RPMI8226 (cell line): Measurements from ENCODE around the gene HBG1.
A peak's percentile ranks its signal among the peaks of the same experiment; 100 is the strongest.
"Not testable (repeated sequence)": the region's sequence is repeated elsewhere in the genome, so short reads cannot be mapped to it uniquely, and the experiment has no call there.

Source experiments
- DNase-seq: peaks from one replicate; pipeline ENCODE4 v3.0.0-alpha.2; 2015

Gene HBG1

GRCh38 chr11:5249807-5250396 is at the start of gene HBG1:
TSS of gene HBG1 (minus strand) at chr11:5249857. CDS start at chr11:5249804, 53 bp downstream.
- DNase-seq: not testable (repeated sequence)

- DNase-seq: no peak
These were observed 48.8 kb upstream of the HBG1 start for GRCh38 chr11:5298451-5298850.

GRCh38 chr11:5297721-5298323 is 48.2 kb upstream of the HBG1 start:
- DNase-seq: no peak

GRCh38 chr11:5294342-5294995 is 44.8 kb upstream of the HBG1 start:
- DNase-seq: not testable (repeated sequence)

GRCh38 chr11:5293028-5293427 is 43.4 kb upstream of the HBG1 start:
- no peak for DNase-seq

GRCh38 chr11:5291207-5291838 is 41.7 kb upstream of the HBG1 start:
- peak; percentile 26 for DNase-seq

- DNase-seq: no peak
These were observed 40.4 kb upstream of the HBG1 start for GRCh38 chr11:5290106-5290505.

- DNase-seq: no peak
These were observed 40.0 kb upstream of the HBG1 start for GRCh38 chr11:5289696-5290095.

- DNase-seq: no peak
These were observed 39.4 kb upstream of the HBG1 start for GRCh38 chr11:5288906-5289550.

GRCh38 chr11:5288108-5288905 is 38.6 kb upstream of the HBG1 start:
- DNase-seq: no peak

- no peak for DNase-seq
These were observed 37.2 kb upstream of the HBG1 start for GRCh38 chr11:5286901-5287300.

- no peak for DNase-seq
These were observed 36.7 kb upstream of the HBG1 start for GRCh38 chr11:5286351-5286750.

GRCh38 chr11:5285703-5286340 is 36.2 kb upstream of the HBG1 start:
- DNase-seq: no peak

GRCh38 chr11:5284637-5285036 is 35.0 kb upstream of the HBG1 start:
- no peak for DNase-seq

- no peak for DNase-seq
These were observed 34.2 kb upstream of the HBG1 start for GRCh38 chr11:5283882-5284281.

- DNase-seq: no peak
These were observed 33.4 kb upstream of the HBG1 start for GRCh38 chr11:5283086-5283485.

GRCh38 chr11:5282628-5283027 is 33.0 kb upstream of the HBG1 start:
- no peak for DNase-seq

- no peak for DNase-seq
These were observed 31.9 kb upstream of the HBG1 start for GRCh38 chr11:5281596-5281995.

GRCh38 chr11:5280582-5281102 is 31.0 kb upstream of the HBG1 start:
- peak; percentile 67 for DNase-seq

- DNase-seq: no peak
These were observed 29.9 kb upstream of the HBG1 start for GRCh38 chr11:5279471-5280090.

- DNase-seq: no peak
These were observed 28.2 kb upstream of the HBG1 start for GRCh38 chr11:5277807-5278382.
